ENCODE data around the gene PNPLA3.

PNPLA3 gene

GRCh38 chr22:43951391-43951790 is 27.8 kb downstream of the PNPLA3 start:
- peaks cover 10% of the 10 kb centered on the region for H3K4me1 ChIP-seq (ENCODE audit: control insufficient read depth, insufficient read depth, low read length)
- H3K36me3 ChIP-seq (ENCODE audit: control insufficient read depth in 2 of 2, insufficient read depth in 2 of 2, low read length in 2 of 2) = no peaks in the 10 kb centered on the region
- H3K27ac ChIP-seq (ENCODE audit: low read length) = no peak overlapping the region
- H3K27me3 ChIP-seq (ENCODE audit: control insufficient read depth in 1 of 2, insufficient read depth in 2 of 2, low read length in 2 of 2) = peaks cover 0 to under 1% of the 10 kb centered on the region in 2 donors
- H3K4me3 ChIP-seq (ENCODE audit: low read length in 2 of 2) = no peak overlapping the region
- H3K9me3 ChIP-seq (ENCODE audit: control insufficient read depth in 2 of 2, low read length in 2 of 2) = no peaks in the 10 kb centered on the region
- H3K9ac ChIP-seq (ENCODE audit: low read length in 2 of 2) = no peak overlapping the region

GRCh38 chr22:43951966-43952365 is 28.4 kb downstream of the PNPLA3 start:
- no peak overlapping the region for H3K4me3 ChIP-seq (ENCODE audit: low read length in 2 of 2)
- no peaks in the 10 kb centered on the region for H3K27me3 ChIP-seq (ENCODE audit: control insufficient read depth in 1 of 2, insufficient read depth in 2 of 2, low read length in 2 of 2)
- H3K36me3 ChIP-seq (ENCODE audit: control insufficient read depth in 2 of 2, insufficient read depth in 2 of 2, low read length in 2 of 2) = no peaks in the 10 kb centered on the region
- H3K4me1 ChIP-seq (ENCODE audit: control insufficient read depth, insufficient read depth, low read length) = peaks cover 12% of the 10 kb centered on the region
- no peak overlapping the region for H3K27ac ChIP-seq (ENCODE audit: low read length)
- H3K9me3 ChIP-seq (ENCODE audit: control insufficient read depth in 2 of 2, low read length in 2 of 2) = no peaks in the 10 kb centered on the region
- H3K9ac ChIP-seq (ENCODE audit: low read length in 2 of 2) = no peak overlapping the region

DNA sequence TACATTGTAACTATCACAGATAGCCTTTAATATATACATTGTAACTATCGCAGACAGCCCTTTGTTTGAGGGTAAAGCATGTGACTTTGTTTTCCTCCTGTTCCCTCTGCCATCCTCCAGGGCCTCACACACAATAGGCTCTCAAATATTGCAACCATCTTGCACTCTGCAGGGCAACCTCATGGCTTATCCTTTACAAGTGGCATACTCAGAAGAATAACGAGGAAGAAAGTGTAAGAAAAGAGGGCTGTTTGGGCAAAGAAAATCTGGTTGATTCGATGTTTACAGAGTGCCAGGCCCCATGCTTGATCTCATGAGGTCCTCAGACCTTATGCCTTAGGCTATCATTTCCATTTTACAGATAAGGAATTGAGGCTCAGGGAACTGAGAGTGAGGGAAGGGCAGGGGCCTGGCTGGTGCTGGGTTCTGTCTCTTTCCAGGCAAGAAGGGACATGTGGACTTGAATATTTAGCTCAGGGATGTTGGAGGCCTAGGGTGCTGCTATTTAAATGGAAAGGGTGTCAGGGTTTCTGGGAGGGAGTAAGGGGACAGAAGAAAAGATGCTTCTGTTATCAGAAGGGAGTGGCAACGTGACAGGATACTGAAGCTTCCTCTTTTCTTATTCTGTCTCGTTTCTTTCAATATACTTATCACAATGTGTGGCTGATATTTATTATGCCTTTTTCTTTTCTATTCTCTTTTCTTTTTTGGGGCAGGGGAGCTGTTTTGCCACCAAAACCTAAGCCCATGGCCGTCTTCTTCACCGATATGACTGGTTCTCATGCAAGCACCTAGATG is 30.6 kb downstream of the PNPLA3 start:
- H3K9ac ChIP-seq (ENCODE audit: low read length in 2 of 2) = peak overlapping the region; percentile 82 to 90
- H3K4me3 ChIP-seq (ENCODE audit: low read length in 2 of 2) = peak overlapping the region; percentile 97
- H3K27me3 ChIP-seq (ENCODE audit: control insufficient read depth in 1 of 2, insufficient read depth in 2 of 2, low read length in 2 of 2) = no peaks in the 10 kb centered on the region
- H3K36me3 ChIP-seq (ENCODE audit: control insufficient read depth in 2 of 2, insufficient read depth in 2 of 2, low read length in 2 of 2) = no peaks in the 10 kb centered on the region
- H3K4me1 ChIP-seq (ENCODE audit: control insufficient read depth, insufficient read depth, low read length) = peaks cover 12% of the 10 kb centered on the region
- no peaks in the 10 kb centered on the region for H3K9me3 ChIP-seq (ENCODE audit: control insufficient read depth in 2 of 2, low read length in 2 of 2)
- H3K27ac ChIP-seq (ENCODE audit: low read length) = no peak overlapping the region

- Histone ChIP-seq H3K4me3 (ENCODE audit: low read length in 2 of 2) (peak within 1 kb of the TSS; percentile 97), H3K27me3 (ENCODE audit: control insufficient read depth in 1 of 2, insufficient read depth in 2 of 2, low read length in 2 of 2) (no peaks in the 10 kb centered on the region), H3K27ac (ENCODE audit: low read length) (peak within 1 kb of the TSS; percentile 70), H3K36me3 (ENCODE audit: control insufficient read depth in 2 of 2, insufficient read depth in 2 of 2, low read length in 2 of 2) (no peaks in the 10 kb centered on the region), H3K9me3 (ENCODE audit: control insufficient read depth in 2 of 2, low read length in 2 of 2) (no peaks in the 10 kb centered on the region), H3K9ac (ENCODE audit: low read length in 2 of 2) (peak within 1 kb of the TSS; percentile 82 to 90), H3K4me1 (ENCODE audit: control insufficient read depth, insufficient read depth, low read length) (peaks cover 12% of the 10 kb centered on the region)
Observed at GRCh38 chr22:43955040-43955882, 31.7 kb downstream of the PNPLA3 start, which contains the start of gene SAMM50. Gene SAMM50 (plus strand): TSS chr22:43955442. CDS start chr22:43955578, 136 bp downstream.

DNA sequence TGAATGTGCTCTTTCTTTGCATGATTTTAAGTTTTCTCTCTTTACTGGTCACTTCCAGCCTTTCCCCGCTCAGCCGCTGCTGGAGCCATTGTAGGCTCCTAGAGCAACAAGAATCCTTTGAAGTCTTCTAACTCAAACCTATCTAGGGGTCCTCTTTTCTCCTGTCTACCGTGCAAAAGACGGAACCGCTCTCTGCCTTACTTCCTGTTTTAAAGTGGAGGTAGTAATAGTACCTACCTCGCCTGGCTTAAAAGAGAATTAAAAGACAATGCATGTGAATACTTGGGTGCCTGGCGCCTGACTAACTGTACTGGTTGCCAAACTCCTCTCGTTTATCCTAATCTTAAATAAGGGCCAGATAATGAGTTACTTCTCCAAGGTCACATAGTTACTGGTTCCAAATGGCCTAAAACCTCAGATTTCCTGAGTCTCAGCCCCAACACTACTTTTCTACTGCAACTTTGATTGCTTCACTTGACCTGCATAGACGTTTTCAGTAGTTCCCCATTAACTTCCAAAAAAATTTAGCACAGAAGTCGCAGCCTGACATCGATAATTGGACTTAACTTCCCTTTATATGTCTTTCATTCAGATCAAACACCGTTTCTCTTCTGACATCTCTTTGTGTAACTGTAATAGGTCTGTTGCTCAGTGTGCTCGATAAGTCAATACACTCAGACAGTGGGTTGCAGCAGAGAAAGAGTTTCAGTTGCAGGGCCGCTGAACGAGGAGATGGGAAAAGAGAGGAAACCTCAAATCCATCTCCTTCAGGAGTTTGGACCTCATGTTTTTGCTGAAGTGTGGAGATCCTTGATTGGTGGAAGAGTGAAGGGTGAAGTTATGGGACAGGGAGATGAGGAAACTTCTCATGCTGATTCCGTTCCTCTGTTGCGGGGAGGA is 32.5 kb downstream of the PNPLA3 start:
- peak overlapping the region; percentile 70 for H3K27ac ChIP-seq (ENCODE audit: low read length)
- peak overlapping the region; percentile 97 for H3K4me3 ChIP-seq (ENCODE audit: low read length in 2 of 2)
- H3K9ac ChIP-seq (ENCODE audit: low read length in 2 of 2) = peak overlapping the region; percentile 82 to 90
- no peaks in the 10 kb centered on the region for H3K27me3 ChIP-seq (ENCODE audit: control insufficient read depth in 1 of 2, insufficient read depth in 2 of 2, low read length in 2 of 2)
- H3K9me3 ChIP-seq (ENCODE audit: control insufficient read depth in 2 of 2, low read length in 2 of 2) = no peaks in the 10 kb centered on the region
- peaks cover 12% of the 10 kb centered on the region for H3K4me1 ChIP-seq (ENCODE audit: control insufficient read depth, insufficient read depth, low read length)
- H3K36me3 ChIP-seq (ENCODE audit: control insufficient read depth in 2 of 2, insufficient read depth in 2 of 2, low read length in 2 of 2) = no peaks in the 10 kb centered on the region

DNA sequence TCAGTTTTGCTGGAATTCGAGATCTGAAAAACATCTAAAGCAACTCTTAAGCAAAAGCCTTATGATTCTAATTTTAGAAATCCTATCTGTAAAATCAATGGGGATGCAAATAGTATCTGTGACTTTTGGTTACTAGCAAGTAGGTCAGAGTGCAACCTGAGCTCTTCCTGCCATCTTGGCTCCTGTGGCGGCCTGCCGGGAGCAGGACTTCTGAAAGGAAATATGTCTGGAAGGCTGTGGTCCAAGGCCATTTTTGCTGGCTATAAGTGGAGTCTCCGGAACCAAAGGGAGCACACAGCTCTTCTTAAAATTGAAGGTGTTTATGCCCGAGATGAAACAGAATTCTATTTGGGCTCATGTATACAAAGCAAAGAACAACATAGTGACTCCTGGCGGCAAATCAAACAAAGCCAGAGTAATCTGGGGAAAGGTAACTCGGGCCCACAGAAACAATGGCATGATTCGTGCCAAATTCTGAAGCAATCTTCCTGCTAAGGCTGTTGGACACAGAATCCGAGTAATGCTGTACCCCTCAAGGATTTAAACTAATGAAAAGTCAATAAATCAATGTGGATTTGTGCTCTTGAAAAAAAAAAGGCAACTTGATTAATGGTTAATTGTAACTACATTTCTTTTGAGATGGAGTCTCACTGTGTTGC is 33.3 kb downstream of the PNPLA3 start:
- peaks cover 12% of the 10 kb centered on the region for H3K4me1 ChIP-seq (ENCODE audit: control insufficient read depth, insufficient read depth, low read length)
- H3K4me3 ChIP-seq (ENCODE audit: low read length in 2 of 2) = peak overlapping the region; percentile 97
- H3K9ac ChIP-seq (ENCODE audit: low read length in 2 of 2) = no peak overlapping the region
- H3K27ac ChIP-seq (ENCODE audit: low read length) = no peak overlapping the region
- no peaks in the 10 kb centered on the region for H3K9me3 ChIP-seq (ENCODE audit: control insufficient read depth in 2 of 2, low read length in 2 of 2)
- no peaks in the 10 kb centered on the region for H3K36me3 ChIP-seq (ENCODE audit: control insufficient read depth in 2 of 2, insufficient read depth in 2 of 2, low read length in 2 of 2)
- no peaks in the 10 kb centered on the region for H3K27me3 ChIP-seq (ENCODE audit: control insufficient read depth in 1 of 2, insufficient read depth in 2 of 2, low read length in 2 of 2)

GRCh38 chr22:43957871-43958270 is 34.3 kb downstream of the PNPLA3 start:
- H3K4me3 ChIP-seq (ENCODE audit: low read length in 2 of 2) = no peak overlapping the region
- no peak overlapping the region for H3K27ac ChIP-seq (ENCODE audit: low read length)
- no peaks in the 10 kb centered on the region for H3K9me3 ChIP-seq (ENCODE audit: control insufficient read depth in 2 of 2, low read length in 2 of 2)
- H3K27me3 ChIP-seq (ENCODE audit: control insufficient read depth in 1 of 2, insufficient read depth in 2 of 2, low read length in 2 of 2) = no peaks in the 10 kb centered on the region
- H3K36me3 ChIP-seq (ENCODE audit: control insufficient read depth in 2 of 2, insufficient read depth in 2 of 2, low read length in 2 of 2) = no peaks in the 10 kb centered on the region
- peaks cover 12% of the 10 kb centered on the region for H3K4me1 ChIP-seq (ENCODE audit: control insufficient read depth, insufficient read depth, low read length)
- H3K9ac ChIP-seq (ENCODE audit: low read length in 2 of 2) = no peak overlapping the region

DNA sequence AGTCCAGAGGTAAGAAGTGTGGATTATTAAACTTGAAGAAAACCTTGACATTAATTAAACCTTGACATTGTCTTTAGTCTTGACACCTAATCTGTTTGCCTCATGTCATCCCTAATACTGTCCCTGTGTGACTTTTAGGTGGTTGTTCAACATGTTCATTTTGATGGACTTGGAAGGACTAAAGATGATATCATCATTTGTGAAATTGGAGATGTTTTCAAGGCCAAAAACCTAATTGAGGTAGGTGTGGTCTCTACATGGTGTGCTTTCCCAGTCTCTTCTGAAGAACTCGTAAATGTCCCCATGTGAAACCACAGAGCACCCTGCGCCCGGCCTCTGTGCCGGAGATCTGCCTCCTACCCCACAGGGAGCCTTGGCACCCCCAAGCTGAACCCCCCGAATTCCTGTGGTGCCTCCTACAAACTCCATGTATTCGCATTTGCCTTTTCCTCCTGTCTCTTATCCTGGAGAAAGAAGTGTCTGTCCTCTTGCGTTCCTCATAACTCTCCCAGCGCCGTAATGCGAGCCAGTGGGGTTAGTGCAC is 40.8 kb downstream of the PNPLA3 start:
- peaks cover 43 to 44% of the 10 kb centered on the region in 2 donors for H3K36me3 ChIP-seq (ENCODE audit: control insufficient read depth in 2 of 2, insufficient read depth in 2 of 2, low read length in 2 of 2)
- H3K27ac ChIP-seq (ENCODE audit: low read length) = no peak overlapping the region
- no peaks in the 10 kb centered on the region for H3K9me3 ChIP-seq (ENCODE audit: control insufficient read depth in 2 of 2, low read length in 2 of 2)
- no peak overlapping the region for H3K9ac ChIP-seq (ENCODE audit: low read length in 2 of 2)
- H3K27me3 ChIP-seq (ENCODE audit: control insufficient read depth in 1 of 2, insufficient read depth in 2 of 2, low read length in 2 of 2) = no peaks in the 10 kb centered on the region
- H3K4me1 ChIP-seq (ENCODE audit: control insufficient read depth, insufficient read depth, low read length) = no peaks in the 10 kb centered on the region
- no peak overlapping the region for H3K4me3 ChIP-seq (ENCODE audit: low read length in 2 of 2)

GRCh38 chr22:43967069-43967468 is 43.5 kb downstream of the PNPLA3 start:
- no peak overlapping the region for H3K4me3 ChIP-seq (ENCODE audit: low read length in 2 of 2)
- H3K4me1 ChIP-seq (ENCODE audit: control insufficient read depth, insufficient read depth, low read length) = no peaks in the 10 kb centered on the region
- H3K27ac ChIP-seq (ENCODE audit: low read length) = no peak overlapping the region
- H3K27me3 ChIP-seq (ENCODE audit: control insufficient read depth in 1 of 2, insufficient read depth in 2 of 2, low read length in 2 of 2) = no peaks in the 10 kb centered on the region
- no peaks in the 10 kb centered on the region for H3K9me3 ChIP-seq (ENCODE audit: control insufficient read depth in 2 of 2, low read length in 2 of 2)
- no peak overlapping the region for H3K9ac ChIP-seq (ENCODE audit: low read length in 2 of 2)
- peaks cover 49 to 56% of the 10 kb centered on the region in 2 donors for H3K36me3 ChIP-seq (ENCODE audit: control insufficient read depth in 2 of 2, insufficient read depth in 2 of 2, low read length in 2 of 2)

Data from stomach smooth muscle (tissue), 2 donors.